SK-N-SH (cell line): Measurements from ENCODE around the gene ARHGAP45. TPM values are rescaled to one million over a fixed set of nuclear protein-coding genes. Genes with fewer than 3 reads are reported as not detected.

Experiments
- CTCF ChIA-PET: fragments of 300-600, 350-600 bp; formaldehyde crosslinking; extraction: SDS; loops from one replicate; lab custom pipeline; 2021; lab: Yijun Ruan, JAX
- POLR2A ChIA-PET: fragments of 350-600 bp; sonication (Branson Sonifier 250); formaldehyde crosslinking; extraction: SDS; loops from one replicate; lab custom pipeline; 2020; ENCODE audit warnings: antibody characterized with exemption, inconsistent platforms; lab: Yijun Ruan, JAX
- DNase-seq: peaks from one replicate; pipeline ENCODE4 v3.0.0; 2012
- H2AFZ ChIP-seq: fragments of 200-600 bp; sonication (generic); 2 replicates; pipeline ENCODE4 v1.8.1; 2016; ENCODE audit warnings: antibody characterized with exemption, mild to moderate bottlenecking, low read depth
- H3F3A ChIP-seq: fragments of 200-600 bp; sonication (generic); replicated peaks from 2 replicates; pipeline ENCODE3; 2016; ENCODE audit warnings: antibody characterized with exemption, mild to moderate bottlenecking; ENCODE audit not compliant: insufficient read depth
- H3K27ac ChIP-seq, 2 experiments: fragments of 200-500 bp in 1 of 2; fragments of 200-600 bp in 1 of 2; sonication (Bioruptor generic) in 1 of 2; sonication (generic), shearing (Covaris generic) in 1 of 2; 2 replicates each; pipeline versions ENCODE4 v1.5.1 to v1.6.1; 2014 to 2016; ENCODE audit warnings: low read depth in 2 of 2, inconsistent platforms in 1 of 2, low read length in 1 of 2, mild to moderate bottlenecking in 1 of 2, mixed read lengths in 1 of 2
- H3K27me3 ChIP-seq: fragments of 200-600 bp; sonication (generic), shearing (Covaris generic); 2 replicates; pipeline ENCODE4 v1.6.1; 2016; ENCODE audit warnings: mixed run types; ENCODE audit not compliant: insufficient read depth
- H3K36me3 ChIP-seq, 2 experiments: fragments of 200-500 bp in 1 of 2; fragments of 200-600 bp in 1 of 2; sonication (Bioruptor generic) in 1 of 2; sonication (generic) in 1 of 2; replicated peaks in 1 of 2; 2 replicates each; pipeline versions ENCODE3 to v1.5.1; 2014 to 2016; ENCODE audit warnings: low read length in 1 of 2, mild to moderate bottlenecking in 1 of 2; ENCODE audit not compliant: insufficient read depth in 2 of 2, control insufficient read depth in 1 of 2
- H3K4me1 ChIP-seq, 2 experiments: fragments of 200-500 bp in 1 of 2; fragments of 200-600 bp in 1 of 2; sonication (Bioruptor generic) in 1 of 2; sonication (generic), shearing (Covaris generic) in 1 of 2; 2 replicates each; pipeline versions ENCODE4 v1.5.1 to v1.6.1; 2014 to 2016; ENCODE audit warnings: low read depth in 1 of 2, low read length in 1 of 2, mixed run types in 1 of 2; ENCODE audit not compliant: insufficient read depth in 2 of 2, control insufficient read depth in 1 of 2
- H3K4me2 ChIP-seq: fragments of 200-600 bp; sonication (generic), shearing (Covaris generic); 2 replicates; pipeline ENCODE4 v1.6.1; 2017; ENCODE audit warnings: mixed run types
- H3K4me3 ChIP-seq, 2 experiments: fragments of 200-500 bp in 1 of 2; fragments of 200-600 bp in 1 of 2; sonication (Bioruptor generic) in 1 of 2; sonication (generic), shearing (Covaris generic) in 1 of 2; 2 replicates each; pipeline versions ENCODE4 v1.5.1 to v1.8.1; 2014 to 2016; ENCODE audit warnings: low read depth in 2 of 2, inconsistent platforms in 1 of 2, low read length in 1 of 2, mild to moderate bottlenecking in 1 of 2, mixed read lengths in 1 of 2, moderate library complexity in 1 of 2
- H3K79me2 ChIP-seq: fragments of 200-600 bp; sonication (generic); 2 replicates; pipeline ENCODE4 v1.8.1; 2017; ENCODE audit warnings: mild to moderate bottlenecking; ENCODE audit not compliant: insufficient read depth
- H3K9ac ChIP-seq: fragments of 200-600 bp; sonication (generic); 2 replicates; pipeline ENCODE4 v1.6.1; 2017; ENCODE audit warnings: mixed run types
- H3K9me2 ChIP-seq: fragments of 200-600 bp; sonication (generic); 2 replicates; pipeline ENCODE4 v1.6.1; 2017; ENCODE audit warnings: mixed run types
- H3K9me3 ChIP-seq: fragments of 200-600 bp; sonication (generic); 2 replicates; pipeline ENCODE4 v1.6.1; 2017; ENCODE audit warnings: mixed run types, mild to moderate bottlenecking, moderate library complexity
- H4K20me1 ChIP-seq: fragments of 200-600 bp; sonication (generic); 2 replicates; pipeline ENCODE4 v1.6.1; 2017; ENCODE audit warnings: mild to moderate bottlenecking, mixed run types; ENCODE audit not compliant: insufficient read depth
- CHD2 ChIP-seq: fragments of 150-350 bp; IDR thresholded peaks from 2 replicates; pipeline ENCODE4 v1.6.1; 2018; ENCODE audit warnings: low read length; ENCODE audit not compliant: partially characterized antibody
- EP300 ChIP-seq, 2 experiments: IDR thresholded peaks; 2 replicates each; pipeline versions ENCODE4 v1.4.0 to v1.6.1; 2012; ENCODE audit warnings: borderline replicate concordance in 1 of 2, low read depth in 1 of 2, low read length in 1 of 2
- FOSL2 ChIP-seq: IDR thresholded peaks from 2 replicates; pipeline ENCODE4 v1.4.0; 2012; ENCODE audit warnings: low read depth, mild to moderate bottlenecking, moderate library complexity, borderline replicate concordance
- FOXM1 ChIP-seq: IDR thresholded peaks from 2 replicates; pipeline ENCODE4 v1.4.0; 2012; ENCODE audit warnings: low read depth, mild to moderate bottlenecking
- GABPA ChIP-seq: IDR thresholded peaks from 2 replicates; pipeline ENCODE4 v1.4.0; 2012; ENCODE audit warnings: low read depth, mild to moderate bottlenecking
- MEF2A ChIP-seq: IDR thresholded peaks from 2 replicates; pipeline ENCODE4 v1.4.0; 2012; ENCODE audit warnings: low read depth, borderline replicate concordance
- NFIC ChIP-seq: IDR thresholded peaks from 2 replicates; pipeline ENCODE4 v1.4.0; 2012; ENCODE audit warnings: borderline replicate concordance
- POLR2AphosphoS5 ChIP-seq: IDR thresholded peaks from 2 replicates; pipeline ENCODE4 v1.6.1; 2012; ENCODE audit warnings: low read depth, low read length
- SIN3A ChIP-seq: IDR thresholded peaks from 2 replicates; pipeline ENCODE4 v1.6.1; 2012; ENCODE audit warnings: low read depth, mild to moderate bottlenecking, low read length, moderate library complexity, borderline replicate concordance
- TAF1 ChIP-seq: IDR thresholded peaks from 2 replicates; pipeline ENCODE4 v1.6.1; 2012; ENCODE audit warnings: low read depth, mild to moderate bottlenecking, low read length, moderate library complexity, borderline replicate concordance
- TCF12 ChIP-seq: IDR thresholded peaks from 2 replicates; pipeline ENCODE4 v1.4.0; 2012
- TEAD4 ChIP-seq: IDR thresholded peaks from 2 replicates; pipeline ENCODE4 v1.4.0; 2012; ENCODE audit warnings: mild to moderate bottlenecking, borderline replicate concordance; ENCODE audit not compliant: insufficient read depth
- WGBS: methylation state at CpG from one replicate; pipeline ENCODE4 v1.1.6; 2017; ENCODE audit warnings: low lambda C conversion rate; 5-methylcytosine and 5-hydroxymethylcytosine counted together
- polyA plus RNA-seq, 3 experiments: library from polyadenylated mRNA; depleted of rRNA; stranded (reverse); fragments of >200 nt; gene quantifications; 2 replicates each; pipeline ENCODE4 v1.2.3, GENCODE V29; 2012
- TF ChIP-seq, protein P1 (sequence below): IDR thresholded peaks from 2 replicates; pipeline ENCODE4 v1.4.0; 2012; ENCODE audit warnings: low read depth, borderline replicate concordance
- TF ChIP-seq, protein P2 (sequence below): IDR thresholded peaks from 2 replicates; pipeline ENCODE4 v1.4.0; 2012; ENCODE audit warnings: low read depth, borderline replicate concordance

The ARHGAP45 gene
- polyA plus RNA-seq, 1 of the 3 experiments (the other 2 are of a cell fraction), result 4.2 TPM

DNA sequence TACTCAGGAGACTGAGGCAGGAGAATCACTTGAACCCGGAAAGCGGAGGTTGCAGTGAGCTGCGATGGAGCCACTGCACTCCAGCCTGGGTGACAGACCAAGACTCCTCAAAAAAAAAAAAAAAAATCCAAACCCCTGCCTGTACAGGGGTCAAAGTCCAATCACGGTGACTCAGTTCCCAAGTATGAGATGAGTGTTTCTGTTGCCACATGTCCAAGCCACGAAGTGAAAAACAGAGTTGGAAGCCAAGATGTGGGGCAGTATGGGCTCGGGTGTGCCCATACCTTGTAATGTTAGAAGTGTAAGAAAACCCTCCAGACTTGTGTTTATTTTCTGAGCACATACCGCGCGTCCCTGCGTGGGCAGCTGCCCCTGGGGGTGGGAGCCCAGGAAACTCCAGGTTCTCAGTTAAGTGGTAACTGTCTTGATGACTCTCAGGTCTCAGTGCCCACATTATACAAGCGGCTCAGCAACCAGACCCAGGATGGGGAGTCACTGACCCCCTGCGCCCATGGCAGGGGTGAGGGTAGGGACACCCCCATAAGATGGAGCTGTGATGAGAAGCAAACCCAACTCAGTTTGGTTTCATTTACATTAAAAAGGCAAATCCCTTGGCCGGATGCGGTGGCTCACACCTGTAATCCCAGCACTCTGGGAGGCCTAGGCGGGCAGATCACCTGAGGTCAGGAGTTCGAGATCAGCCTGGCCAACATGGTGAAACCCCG lies 35.6 kb downstream of the ARHGAP45 start (continued):
- TF ChIP-seq, protein P1, sequence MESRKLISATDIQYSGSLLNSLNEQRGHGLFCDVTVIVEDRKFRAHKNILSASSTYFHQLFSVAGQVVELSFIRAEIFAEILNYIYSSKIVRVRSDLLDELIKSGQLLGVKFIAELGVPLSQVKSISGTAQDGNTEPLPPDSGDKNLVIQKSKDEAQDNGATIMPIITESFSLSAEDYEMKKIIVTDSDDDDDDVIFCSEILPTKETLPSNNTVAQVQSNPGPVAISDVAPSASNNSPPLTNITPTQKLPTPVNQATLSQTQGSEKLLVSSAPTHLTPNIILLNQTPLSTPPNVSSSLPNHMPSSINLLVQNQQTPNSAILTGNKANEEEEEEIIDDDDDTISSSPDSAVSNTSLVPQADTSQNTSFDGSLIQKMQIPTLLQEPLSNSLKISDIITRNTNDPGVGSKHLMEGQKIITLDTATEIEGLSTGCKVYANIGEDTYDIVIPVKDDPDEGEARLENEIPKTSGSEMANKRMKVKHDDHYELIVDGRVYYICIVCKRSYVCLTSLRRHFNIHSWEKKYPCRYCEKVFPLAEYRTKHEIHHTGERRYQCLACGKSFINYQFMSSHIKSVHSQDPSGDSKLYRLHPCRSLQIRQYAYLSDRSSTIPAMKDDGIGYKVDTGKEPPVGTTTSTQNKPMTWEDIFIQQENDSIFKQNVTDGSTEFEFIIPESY, result peak; percentile 64; the same call in 1 of the 2 replicates
- TF ChIP-seq, protein P2, sequence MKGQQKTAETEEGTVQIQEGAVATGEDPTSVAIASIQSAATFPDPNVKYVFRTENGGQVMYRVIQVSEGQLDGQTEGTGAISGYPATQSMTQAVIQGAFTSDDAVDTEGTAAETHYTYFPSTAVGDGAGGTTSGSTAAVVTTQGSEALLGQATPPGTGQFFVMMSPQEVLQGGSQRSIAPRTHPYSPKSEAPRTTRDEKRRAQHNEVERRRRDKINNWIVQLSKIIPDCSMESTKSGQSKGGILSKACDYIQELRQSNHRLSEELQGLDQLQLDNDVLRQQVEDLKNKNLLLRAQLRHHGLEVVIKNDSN, result peak; percentile 45; the same call in 1 of the 2 replicates
- TF ChIP-seq POLR2AphosphoS5 (peak; percentile 54; the same call in 1 of the 2 replicates), FOSL2 (peak; percentile 97; the same call in 1 of the 2 replicates), EP300 (IDR thresholded peaks at IDR 0.05; ENCODE audit: borderline replicate concordance in 1 of 2, low read depth in 1 of 2, low read length in 1 of 2) (peak in 1 of 2 experiments; percentile 74; a peak in 1 of 4 replicates), TAF1 (0 out of 2 replicates have a peak, but pooled peaks have one; percentile 27), TCF12 (peak; percentile 87), MEF2A (no peak), FOXM1 (0 out of 2 replicates have a peak, but pooled peaks have one; percentile 18)
- TF ChIP-seq, all 33 proteins: peak for 16

DNA sequence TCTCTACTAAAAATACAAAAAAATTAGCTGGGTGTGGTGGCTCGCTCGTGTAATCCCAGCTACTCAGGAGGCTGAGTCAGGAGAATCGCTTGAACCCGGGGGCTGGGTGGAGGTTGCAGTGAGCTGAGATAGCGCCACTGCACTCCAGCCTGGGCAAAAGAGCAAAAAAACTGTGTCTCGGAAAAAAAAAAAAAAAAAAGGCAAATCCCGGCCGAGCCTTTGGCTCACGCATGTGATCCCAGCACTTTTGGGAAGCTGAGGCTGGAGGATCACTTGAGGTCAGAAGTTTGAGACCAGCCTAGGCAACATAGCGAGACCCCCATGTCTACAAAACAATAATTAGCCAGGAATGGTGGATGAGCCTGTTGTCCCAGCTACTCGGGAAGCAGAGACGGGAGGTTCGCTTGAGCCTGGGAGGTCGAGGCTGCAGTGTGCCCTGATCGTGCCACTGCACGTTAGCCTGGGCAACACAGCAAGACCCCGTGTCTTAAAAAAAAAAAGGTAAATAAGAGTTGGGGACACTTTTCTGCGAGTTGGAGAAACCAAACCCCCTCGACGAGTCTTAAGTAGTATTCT lies 36.3 kb downstream of the ARHGAP45 start:
- H3K36me3 ChIP-seq, result peaks cover 0 to 24% of the 10 kb centered on the region in 2 experiments
- no peak overlapping the region for H2AFZ ChIP-seq
- H4K20me1 ChIP-seq, result peaks cover 21% of the 10 kb centered on the region; the same call in 1 of the 2 replicates
- no peaks in the 10 kb centered on the region for H3K9me3 ChIP-seq
- ChIA-PET CTCF (interaction anchor here (1.1 to 4.4 kb wide), 4 partner anchors 10 to 170 kb away, joined by 3 to 44 read pairs (median 4); partner anchors contain the start of gene ABCA7), POLR2A (interaction anchor here (1.3 to 2.6 kb wide), 2 partner anchors 10 to 21 kb away, joined by 4 to 15 read pairs; no protein-coding TSS in a partner anchor)
- 0 out of 4 replicates have a peak overlapping the region, but pooled peaks have one; percentile 5 to 14 for H3K4me3 ChIP-seq
- peak overlapping the region; percentile 59 for H3K4me2 ChIP-seq
- 51% methylated on average over 20 of the region's 20 CpGs for WGBS
- peak overlapping the region; percentile 56 to 95 for H3K27ac ChIP-seq
- H3K79me2 ChIP-seq, result peaks cover 18% of the 10 kb centered on the region; the same call in 1 of the 2 replicates
- no peaks in the 10 kb centered on the region for H3K27me3 ChIP-seq
- TF ChIP-seq MEF2A (no peak), TEAD4 (no peak), NFIC (no peak), GABPA (no peak), CHD2 (no peak), SIN3A (no peak)
- TF ChIP-seq, protein P2, result no peak
- no peaks in the 10 kb centered on the region for H3K9me2 ChIP-seq
- H3K9ac ChIP-seq, result no peak overlapping the region; the same call in 1 of the 2 replicates
- no peak for DNase-seq
- peaks cover 21 to 22% of the 10 kb centered on the region in 2 experiments; a peak in 3 of 4 replicates for H3K4me1 ChIP-seq
- H3F3A ChIP-seq, result peaks cover 38% of the 10 kb centered on the region
